GM19372 (cell line): ENCODE data around the gene C19orf12.

ENCODE experiments used
- ATAC-seq: cut with Tn5 transposase; IDR thresholded peaks from one replicate; pipeline ENCODE4 v1.9.1; 2021; ENCODE audit warnings: mild to moderate bottlenecking, low read depth, moderate library complexity; ENCODE audit not compliant: unreplicated experiment

Gene C19orf12

DNA sequence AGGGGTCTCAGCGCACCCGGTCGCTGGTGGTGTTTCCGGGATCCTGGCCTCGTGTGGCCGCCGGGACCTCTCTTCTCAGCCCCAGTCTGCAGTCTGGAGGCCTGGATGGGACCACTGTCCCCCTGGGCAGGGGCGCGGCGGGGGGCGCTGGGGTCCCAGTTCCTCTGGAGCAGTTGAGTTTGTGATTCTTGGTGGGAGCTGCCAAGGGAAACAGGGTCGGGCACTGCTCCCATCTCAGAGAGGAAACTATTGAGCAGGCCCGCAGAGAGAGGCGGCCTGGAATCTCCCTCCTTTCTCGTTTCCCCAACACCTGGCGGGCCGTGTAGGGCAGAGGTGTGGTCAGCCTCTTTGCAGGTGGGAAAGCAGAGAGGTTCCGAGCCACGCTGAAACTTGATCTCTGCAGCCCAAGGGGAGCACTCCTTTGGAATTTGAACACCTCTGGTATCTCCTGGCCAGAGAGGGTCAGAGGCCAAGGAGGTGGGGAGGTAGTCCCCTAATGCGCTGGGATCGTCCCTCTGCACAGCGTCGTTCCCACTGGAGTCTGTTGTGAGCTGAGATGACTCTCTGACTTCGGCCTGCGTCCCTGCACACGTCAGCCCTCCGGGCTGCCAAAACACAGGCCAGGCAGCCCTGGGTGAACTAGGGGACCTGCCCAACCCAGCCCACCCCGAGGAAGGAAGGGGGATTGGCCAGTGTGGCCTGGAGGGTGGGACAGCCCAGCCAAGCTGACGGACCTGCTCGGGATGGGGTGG is 49.1 kb downstream of the C19orf12 start:
- ATAC-seq: no peak

DNA sequence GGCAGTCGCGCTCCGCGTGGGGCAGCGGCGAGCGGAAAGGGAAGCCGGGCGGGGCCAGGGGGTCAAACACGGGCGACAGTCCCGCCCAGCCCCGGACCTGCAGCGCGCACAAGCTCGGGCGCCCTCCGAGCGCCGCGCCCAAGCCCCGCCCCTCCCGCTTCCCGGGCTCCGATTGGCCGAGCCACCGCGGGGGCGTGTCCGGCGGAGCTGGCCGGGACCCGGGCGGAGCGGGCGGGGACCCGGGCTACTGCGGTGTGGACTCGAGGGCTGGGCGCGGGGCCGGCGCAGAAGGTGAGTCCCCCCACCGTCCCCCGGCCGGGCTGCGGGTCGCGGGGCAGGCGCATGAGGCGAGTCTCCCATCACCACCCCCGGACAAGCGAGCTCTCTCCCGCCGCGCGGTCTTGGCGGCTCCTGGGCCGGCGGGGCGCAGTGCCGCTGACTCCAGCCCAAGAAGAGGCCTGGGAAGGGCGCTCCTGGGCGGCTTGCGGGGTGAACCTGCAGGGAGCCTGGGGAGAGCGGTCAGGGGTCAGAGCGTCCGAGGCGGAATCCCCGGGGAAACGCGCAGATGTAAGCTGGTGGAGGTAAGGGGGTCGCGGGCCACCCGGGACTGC is 49.7 kb downstream of the C19orf12 start, which contains the start of gene PLEKHF1:
Gene PLEKHF1 (plus strand): TSS at position 247 of the 611 bp plus-strand sequence. CDS start 8,379 bp downstream, outside the sequence.
- peak; percentile 96 for ATAC-seq

DNA sequence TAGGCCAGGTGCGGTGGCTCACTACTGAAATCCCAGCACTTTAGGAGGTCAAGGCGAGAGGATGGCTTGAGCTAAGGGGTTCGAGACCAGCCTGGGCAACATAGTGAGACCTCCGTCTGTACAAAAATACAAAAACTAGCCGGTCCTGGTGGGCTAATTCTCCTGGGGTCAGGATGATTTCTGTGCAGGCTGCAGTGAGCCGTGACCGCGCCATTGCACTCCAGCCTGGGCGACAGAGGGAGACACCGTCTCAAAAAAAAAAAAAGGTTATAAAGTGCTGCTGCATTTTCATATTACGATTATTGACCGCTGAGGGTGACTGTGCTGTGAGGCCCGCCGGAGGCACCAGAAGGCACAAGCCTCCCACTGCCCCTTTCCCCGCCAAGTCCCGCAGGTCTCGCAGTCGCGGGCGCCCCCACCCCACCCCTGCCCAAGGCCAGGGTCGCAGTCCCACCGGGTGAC is 50.3 kb downstream of the C19orf12 start:
- no peak for ATAC-seq

GRCh38 chr19:29663861-29664752 is 51.0 kb downstream of the C19orf12 start:
- ATAC-seq: no peak

GRCh38 chr19:29662604-29663404 is 52.3 kb downstream of the C19orf12 start:
- no peak for ATAC-seq

- no peak for ATAC-seq
Observed at GRCh38 chr19:29662278-29662603, 52.8 kb downstream of the C19orf12 start.

- no peak for ATAC-seq
Observed at GRCh38 chr19:29660835-29661234, 54.2 kb downstream of the C19orf12 start.

DNA sequence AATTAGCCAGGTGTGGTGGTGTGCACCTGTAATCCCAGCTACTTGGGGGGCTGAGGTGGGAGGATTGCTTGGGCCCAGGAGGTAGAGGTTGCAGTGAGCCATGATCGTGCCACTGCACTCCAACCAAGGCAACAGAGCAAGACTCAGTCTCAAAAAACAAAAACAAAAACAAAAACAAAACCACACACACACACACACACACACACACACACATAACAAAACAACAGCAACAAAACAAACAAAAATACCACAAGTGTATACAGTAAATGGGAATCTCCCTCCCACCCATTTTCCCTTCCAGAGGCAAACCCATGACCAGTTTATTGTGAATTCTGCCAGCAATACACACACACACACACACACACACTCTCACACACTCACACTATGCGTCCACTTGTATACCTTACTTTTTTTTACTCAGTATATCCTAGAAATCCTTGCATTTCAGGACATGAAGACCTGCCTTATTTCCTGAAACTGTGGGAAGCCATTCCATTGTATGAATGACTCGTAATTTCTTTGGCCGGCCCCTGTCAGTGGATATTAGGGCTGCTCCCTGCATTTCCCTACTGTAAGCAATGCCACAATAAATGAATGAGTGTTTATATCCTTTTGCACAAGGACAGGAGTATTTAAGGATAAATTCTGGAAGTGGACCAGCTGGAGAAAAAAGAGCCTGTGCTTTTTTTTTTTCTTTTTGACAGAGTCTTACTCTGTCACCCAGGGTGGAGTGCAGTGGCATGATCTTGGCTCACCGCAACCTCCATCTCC is 56.7 kb downstream of the C19orf12 start:
- ATAC-seq: no peak

DNA sequence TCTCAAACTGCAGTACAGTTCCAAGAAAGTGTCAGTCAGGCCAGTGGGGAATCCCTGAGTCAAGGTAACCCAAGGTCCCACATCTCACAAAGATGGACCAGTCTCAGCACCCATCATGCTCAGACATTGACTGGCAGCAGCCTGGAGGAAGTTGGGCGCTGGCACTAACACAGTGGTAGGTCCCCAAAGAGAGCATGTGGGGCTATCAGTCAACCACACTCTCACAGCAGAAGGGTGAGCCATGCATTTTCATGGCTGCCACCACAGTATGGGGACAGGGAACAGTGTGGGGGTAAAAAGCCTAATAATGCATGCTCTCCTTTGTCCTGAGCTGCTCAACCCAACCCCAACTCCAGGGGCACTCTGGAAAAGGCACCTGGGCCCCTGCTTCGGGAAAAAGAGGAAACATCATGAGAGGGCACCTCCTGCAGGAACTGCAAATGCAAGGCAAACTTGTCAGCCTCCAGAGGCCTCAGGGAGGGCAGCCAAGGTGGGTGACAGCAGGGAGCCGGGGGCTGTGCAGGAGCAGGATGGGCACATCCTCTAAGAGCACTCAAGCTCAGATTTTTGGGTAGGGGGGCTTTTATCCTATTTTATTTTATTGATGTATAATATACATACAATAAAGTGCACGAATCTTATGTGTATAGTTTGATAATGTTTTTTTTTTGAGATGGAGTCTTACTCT is 59.3 kb downstream of the C19orf12 start:
- no peak for ATAC-seq

DNA sequence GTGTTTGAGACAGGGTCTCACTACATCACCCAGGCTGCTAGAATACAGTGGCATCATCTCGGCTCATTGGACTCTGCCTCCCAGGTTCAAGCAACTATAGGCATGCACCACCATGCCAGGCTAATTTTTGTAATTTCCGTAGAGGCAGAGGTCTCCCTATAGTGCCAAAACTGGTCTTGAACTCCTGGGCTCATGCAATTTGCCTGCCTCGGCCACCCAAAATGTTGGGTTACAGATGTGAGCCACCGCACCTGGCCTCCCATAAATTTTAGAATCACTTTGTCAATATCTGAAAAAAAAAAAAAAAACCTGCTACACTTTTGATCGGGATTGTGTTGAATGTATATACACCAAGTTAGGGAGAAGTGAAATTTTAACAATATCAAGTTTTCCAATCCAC is 61.7 kb downstream of the C19orf12 start:
- no peak for ATAC-seq

GRCh38 chr19:29651622-29652394 is 63.3 kb downstream of the C19orf12 start:
- no peak for ATAC-seq

DNA sequence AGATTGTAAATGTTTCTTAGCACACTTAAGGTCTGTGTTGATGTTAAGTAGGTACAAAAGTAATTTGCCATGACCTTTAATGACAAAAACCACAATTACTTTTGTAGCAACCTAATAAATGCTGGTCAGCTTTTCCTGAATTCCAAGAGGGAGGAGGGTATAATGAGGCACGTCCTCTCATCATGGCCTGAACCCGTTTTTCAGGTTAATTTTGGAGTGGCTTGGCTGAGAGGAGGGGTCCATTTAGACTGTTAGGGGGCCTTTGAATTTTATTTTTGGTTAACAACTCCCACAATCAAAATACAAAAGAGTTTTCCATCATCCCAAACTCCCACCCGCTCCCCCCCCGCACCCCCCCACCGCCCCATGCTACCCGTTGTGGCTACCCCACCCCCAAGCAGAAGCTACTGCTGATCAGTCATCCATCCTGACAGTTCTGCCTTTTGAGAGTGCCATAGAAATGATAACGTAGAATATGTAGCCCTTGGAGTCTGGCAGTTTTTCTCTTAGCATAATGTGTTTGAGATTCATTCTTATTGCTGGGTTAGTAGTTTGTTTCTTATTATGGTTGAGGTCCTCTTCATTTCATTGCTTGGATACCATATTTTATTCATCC is 64.2 kb downstream of the C19orf12 start:
- ATAC-seq: no peak
